ENCODE results near the gene COX6A2. TPM values are rescaled to one million over a fixed set of nuclear protein-coding genes. Genes with fewer than 3 reads are reported as not detected.
"Not testable (repeated sequence)": the region's sequence is repeated elsewhere in the genome, so short reads cannot be mapped to it uniquely, and the experiment has no call there.

COX6A2 gene
- total RNA-seq, 1 donor from 2014 or later = not detected

- no peak for DNase-seq (ENCODE audit: low read depth)
- H3K4me3 ChIP-seq (ENCODE audit: low read depth, low read length) = no peak overlapping the region
- TF ChIP-seq CTCF (conservative IDR thresholded peaks at IDR 0.05; ENCODE audit: low read depth, low read length) = no peak
Measured at GRCh38 chr16:31440516-31441184, 12.5 kb upstream of the COX6A2 start.

- TF ChIP-seq CTCF (conservative IDR thresholded peaks at IDR 0.05; ENCODE audit: low read depth, low read length) = no peak
- DNase-seq (ENCODE audit: low read depth) = no peak
- no peak overlapping the region for H3K4me3 ChIP-seq (ENCODE audit: low read depth, low read length)
Measured at GRCh38 chr16:31439519-31439918, 11.4 kb upstream of the COX6A2 start.

- H3K4me3 ChIP-seq (ENCODE audit: low read depth, low read length); DNase-seq (ENCODE audit: low read depth): not testable (repeated sequence)
Measured at GRCh38 chr16:31439023-31439422, 10.9 kb upstream of the COX6A2 start.

- no peak overlapping the region for H3K4me3 ChIP-seq (ENCODE audit: low read depth, low read length)
- no peak for TF ChIP-seq CTCF (conservative IDR thresholded peaks at IDR 0.05; ENCODE audit: low read depth, low read length)
- DNase-seq (ENCODE audit: low read depth) = no peak
Measured at GRCh38 chr16:31438414-31438813, 10.3 kb upstream of the COX6A2 start.

GRCh38 chr16:31436221-31437045 is 8.3 kb upstream of the COX6A2 start:
- TF ChIP-seq CTCF (conservative IDR thresholded peaks at IDR 0.05; ENCODE audit: low read depth, low read length) = no peak
- no peak for DNase-seq (ENCODE audit: low read depth)
- H3K4me3 ChIP-seq (ENCODE audit: low read depth, low read length) = no peak overlapping the region

GRCh38 chr16:31435341-31436220 is 7.4 kb upstream of the COX6A2 start:
- no peak for TF ChIP-seq CTCF (conservative IDR thresholded peaks at IDR 0.05; ENCODE audit: low read depth, low read length)
- DNase-seq (ENCODE audit: low read depth) = no peak
- no peak overlapping the region for H3K4me3 ChIP-seq (ENCODE audit: low read depth, low read length)
